Medulla oblongata (tissue), 1 donor: Measurements from ENCODE around the gene FAM222A.

Source experiments
- DNase-seq: peaks from one replicate; pipeline ENCODE4 v3.0.0-alpha.2; 2015; ENCODE audit errors: extremely low spot score

The FAM222A gene

GRCh38 chr12:109797905-109798669 lies 84.5 kb downstream of the FAM222A start:
- DNase-seq = peak; percentile 20

- no peak for DNase-seq
Observed at GRCh38 chr12:109798691-109799090, 85.1 kb downstream of the FAM222A start.

GRCh38 chr12:109800536-109800935 lies 86.9 kb downstream of the FAM222A start:
- DNase-seq = no peak

- no peak for DNase-seq
Observed at GRCh38 chr12:109802828-109803227, 89.2 kb downstream of the FAM222A start.

- DNase-seq = no peak
Observed at GRCh38 chr12:109803678-109804077, 90.1 kb downstream of the FAM222A start.

GRCh38 chr12:109804820-109805761 lies 91.5 kb downstream of the FAM222A start:
- peak; percentile 77 for DNase-seq

- DNase-seq = no peak
Observed at GRCh38 chr12:109807954-109808643, 94.5 kb downstream of the FAM222A start.

GRCh38 chr12:109808876-109809646 lies 95.4 kb downstream of the FAM222A start:
- no peak for DNase-seq

GRCh38 chr12:109810954-109811623 lies 97.5 kb downstream of the FAM222A start:
- no peak for DNase-seq

- DNase-seq = no peak
Observed at GRCh38 chr12:109811624-109811995, 98.0 kb downstream of the FAM222A start.

- no peak for DNase-seq
Observed at GRCh38 chr12:109813810-109814416, 100.3 kb downstream of the FAM222A start.

- DNase-seq = no peak
Observed at GRCh38 chr12:109814600-109815150, 101.0 kb downstream of the FAM222A start.

GRCh38 chr12:109815225-109815624 lies 101.6 kb downstream of the FAM222A start:
- no peak for DNase-seq

- DNase-seq = no peak
Observed at GRCh38 chr12:109815757-109816617, 102.4 kb downstream of the FAM222A start.

- no peak for DNase-seq
Observed at GRCh38 chr12:109816870-109817269, 103.2 kb downstream of the FAM222A start.

- DNase-seq = no peak
Observed at GRCh38 chr12:109817627-109818231, 104.1 kb downstream of the FAM222A start.

- DNase-seq = no peak
Observed at GRCh38 chr12:109818253-109818652, 104.6 kb downstream of the FAM222A start.

GRCh38 chr12:109818905-109819500 lies 105.4 kb downstream of the FAM222A start:
- DNase-seq = no peak
